HT1080 (cell line): ENCODE results near the gene TRAFD1. TPM values are rescaled to one million over a fixed set of nuclear protein-coding genes. Genes with fewer than 3 reads are reported as not detected.
A peak's percentile ranks its signal among the peaks of the same experiment; 100 is the strongest.
"Not testable (repeated sequence)": the region's sequence is repeated elsewhere in the genome, so short reads cannot be mapped to it uniquely, and the experiment has no call there.

Source experiments
- DNase-seq: peaks from one replicate; pipeline ENCODE4 v3.0.0-alpha.2; 2015; ENCODE audit warnings: low read depth
- total RNA-seq: library from RNA; depleted of rRNA; stranded (reverse); fragments of >200 nt; shearing (Covaris generic); gene quantifications from 2 replicates; pipeline ENCODE4 v1.2.3, GENCODE V29; 2014

The TRAFD1 gene
- total RNA-seq, 1 experiment from 2014 or later, result 20.0 TPM

- no peak for DNase-seq
These were observed 28.0 kb downstream of the TRAFD1 start for GRCh38 chr12:112153181-112153892.

- DNase-seq, result no peak
These were observed 28.5 kb downstream of the TRAFD1 start for GRCh38 chr12:112153893-112154219.

- not testable (repeated sequence) for DNase-seq
These were observed 33.2 kb downstream of the TRAFD1 start for GRCh38 chr12:112158461-112159145.

GRCh38 chr12:112159146-112159541 lies 33.8 kb downstream of the TRAFD1 start:
- DNase-seq, result no peak

GRCh38 chr12:112160611-112161010 lies 35.3 kb downstream of the TRAFD1 start:
- DNase-seq, result no peak

GRCh38 chr12:112161711-112162110 lies 36.4 kb downstream of the TRAFD1 start:
- DNase-seq, result no peak

GRCh38 chr12:112162241-112162790 lies 37.0 kb downstream of the TRAFD1 start:
- DNase-seq, result no peak

- no peak for DNase-seq
These were observed 37.7 kb downstream of the TRAFD1 start for GRCh38 chr12:112163056-112163455.

- DNase-seq, result no peak
These were observed 38.2 kb downstream of the TRAFD1 start for GRCh38 chr12:112163471-112163991.

- DNase-seq, result no peak
These were observed 38.8 kb downstream of the TRAFD1 start for GRCh38 chr12:112164011-112164660.

- no peak for DNase-seq
These were observed 40.3 kb downstream of the TRAFD1 start for GRCh38 chr12:112165624-112166023.

- no peak for DNase-seq
These were observed 41.0 kb downstream of the TRAFD1 start for GRCh38 chr12:112166051-112167015.

GRCh38 chr12:112167031-112167461 lies 41.7 kb downstream of the TRAFD1 start:
- DNase-seq, result no peak

- DNase-seq, result no peak
These were observed 42.6 kb downstream of the TRAFD1 start for GRCh38 chr12:112167718-112168525.

- no peak for DNase-seq
These were observed 43.2 kb downstream of the TRAFD1 start for GRCh38 chr12:112168561-112168971.

GRCh38 chr12:112169161-112169872 lies 44.0 kb downstream of the TRAFD1 start:
- DNase-seq, result no peak

- no peak for DNase-seq
These were observed 44.6 kb downstream of the TRAFD1 start for GRCh38 chr12:112169966-112170365.

GRCh38 chr12:112170376-112170775 lies 45.0 kb downstream of the TRAFD1 start:
- DNase-seq, result peak; percentile 25

- no peak for DNase-seq
These were observed 45.7 kb downstream of the TRAFD1 start for GRCh38 chr12:112170971-112171596.
